SK-N-SH (cell line): ENCODE data around the gene CNPY4. TPM values are rescaled to one million over a fixed set of nuclear protein-coding genes. Genes with fewer than 3 reads are reported as not detected.

Source experiments
- CTCF ChIA-PET: fragments of 300-600, 350-600 bp; formaldehyde crosslinking; extraction: SDS; loops from one replicate; lab custom pipeline; 2021; lab: Yijun Ruan, JAX
- POLR2A ChIA-PET: fragments of 350-600 bp; sonication (Branson Sonifier 250); formaldehyde crosslinking; extraction: SDS; loops from one replicate; lab custom pipeline; 2020; ENCODE audit warnings: antibody characterized with exemption, inconsistent platforms; lab: Yijun Ruan, JAX
- DNase-seq: peaks from one replicate; pipeline ENCODE4 v3.0.0; 2012
- H2AFZ ChIP-seq: fragments of 200-600 bp; sonication (generic); 2 replicates; pipeline ENCODE4 v1.8.1; 2016; ENCODE audit warnings: antibody characterized with exemption, mild to moderate bottlenecking, low read depth
- H3F3A ChIP-seq: fragments of 200-600 bp; sonication (generic); replicated peaks from 2 replicates; pipeline ENCODE3; 2016; ENCODE audit warnings: antibody characterized with exemption, mild to moderate bottlenecking; ENCODE audit not compliant: insufficient read depth
- H3K27ac ChIP-seq, 2 experiments: fragments of 200-500 bp in 1 of 2; fragments of 200-600 bp in 1 of 2; sonication (Bioruptor generic) in 1 of 2; sonication (generic), shearing (Covaris generic) in 1 of 2; 2 replicates each; pipeline versions ENCODE4 v1.5.1 to v1.6.1; 2014 to 2016; ENCODE audit warnings: low read depth in 2 of 2, inconsistent platforms in 1 of 2, low read length in 1 of 2, mild to moderate bottlenecking in 1 of 2, mixed read lengths in 1 of 2
- H3K27me3 ChIP-seq: fragments of 200-600 bp; sonication (generic), shearing (Covaris generic); 2 replicates; pipeline ENCODE4 v1.6.1; 2016; ENCODE audit warnings: mixed run types; ENCODE audit not compliant: insufficient read depth
- H3K36me3 ChIP-seq, 2 experiments: fragments of 200-500 bp in 1 of 2; fragments of 200-600 bp in 1 of 2; sonication (Bioruptor generic) in 1 of 2; sonication (generic) in 1 of 2; replicated peaks in 1 of 2; 2 replicates each; pipeline versions ENCODE3 to v1.5.1; 2014 to 2016; ENCODE audit warnings: low read length in 1 of 2, mild to moderate bottlenecking in 1 of 2; ENCODE audit not compliant: insufficient read depth in 2 of 2, control insufficient read depth in 1 of 2
- H3K4me1 ChIP-seq, 2 experiments: fragments of 200-500 bp in 1 of 2; fragments of 200-600 bp in 1 of 2; sonication (Bioruptor generic) in 1 of 2; sonication (generic), shearing (Covaris generic) in 1 of 2; 2 replicates each; pipeline versions ENCODE4 v1.5.1 to v1.6.1; 2014 to 2016; ENCODE audit warnings: low read depth in 1 of 2, low read length in 1 of 2, mixed run types in 1 of 2; ENCODE audit not compliant: insufficient read depth in 2 of 2, control insufficient read depth in 1 of 2
- H3K4me2 ChIP-seq: fragments of 200-600 bp; sonication (generic), shearing (Covaris generic); 2 replicates; pipeline ENCODE4 v1.6.1; 2017; ENCODE audit warnings: mixed run types
- H3K4me3 ChIP-seq, 2 experiments: fragments of 200-500 bp in 1 of 2; fragments of 200-600 bp in 1 of 2; sonication (Bioruptor generic) in 1 of 2; sonication (generic), shearing (Covaris generic) in 1 of 2; 2 replicates each; pipeline versions ENCODE4 v1.5.1 to v1.8.1; 2014 to 2016; ENCODE audit warnings: low read depth in 2 of 2, inconsistent platforms in 1 of 2, low read length in 1 of 2, mild to moderate bottlenecking in 1 of 2, mixed read lengths in 1 of 2, moderate library complexity in 1 of 2
- H3K79me2 ChIP-seq: fragments of 200-600 bp; sonication (generic); 2 replicates; pipeline ENCODE4 v1.8.1; 2017; ENCODE audit warnings: mild to moderate bottlenecking; ENCODE audit not compliant: insufficient read depth
- H3K9ac ChIP-seq: fragments of 200-600 bp; sonication (generic); 2 replicates; pipeline ENCODE4 v1.6.1; 2017; ENCODE audit warnings: mixed run types
- H3K9me2 ChIP-seq: fragments of 200-600 bp; sonication (generic); 2 replicates; pipeline ENCODE4 v1.6.1; 2017; ENCODE audit warnings: mixed run types
- H3K9me3 ChIP-seq: fragments of 200-600 bp; sonication (generic); 2 replicates; pipeline ENCODE4 v1.6.1; 2017; ENCODE audit warnings: mixed run types, mild to moderate bottlenecking, moderate library complexity
- H4K20me1 ChIP-seq: fragments of 200-600 bp; sonication (generic); 2 replicates; pipeline ENCODE4 v1.6.1; 2017; ENCODE audit warnings: mild to moderate bottlenecking, mixed run types; ENCODE audit not compliant: insufficient read depth
- CHD2 ChIP-seq: fragments of 150-350 bp; IDR thresholded peaks from 2 replicates; pipeline ENCODE4 v1.6.1; 2018; ENCODE audit warnings: low read length; ENCODE audit not compliant: partially characterized antibody
- ELF1 ChIP-seq: IDR thresholded peaks from 2 replicates; pipeline ENCODE4 v1.4.0; 2012
- EP300 ChIP-seq, 2 experiments: IDR thresholded peaks; 2 replicates each; pipeline versions ENCODE4 v1.4.0 to v1.6.1; 2012; ENCODE audit warnings: borderline replicate concordance in 1 of 2, low read depth in 1 of 2, low read length in 1 of 2
- FOXJ3 ChIP-seq: sonication (generic); formaldehyde crosslinking; IDR thresholded peaks from 2 replicates; pipeline ENCODE4 v1.5.1; 2020; ENCODE audit warnings: mild to moderate bottlenecking, missing genetic modification reagents
- GATA2 ChIP-seq: sonication (generic); formaldehyde crosslinking; IDR thresholded peaks from 2 replicates; pipeline ENCODE4 v1.5.0; 2020; ENCODE audit warnings: mild to moderate bottlenecking, missing genetic modification reagents
- JUND ChIP-seq: IDR thresholded peaks from 2 replicates; pipeline ENCODE4 v1.4.0; 2012
- MXI1 ChIP-seq: IDR thresholded peaks from 2 replicates; pipeline ENCODE4 v1.6.1; 2012; ENCODE audit warnings: mild to moderate bottlenecking, low read depth, low read length, improper control_type of control experiment
- NRF1 ChIP-seq: IDR thresholded peaks from 2 replicates; pipeline ENCODE4 v1.6.1; 2012; ENCODE audit warnings: low read depth, mild to moderate bottlenecking, low read length
- RAD21 ChIP-seq: IDR thresholded peaks from 2 replicates; pipeline ENCODE4 v1.6.1; 2012; ENCODE audit warnings: mild to moderate bottlenecking, low read length
- RCOR1 ChIP-seq: fragments of 150-350 bp; IDR thresholded peaks from 2 replicates; pipeline ENCODE4 v1.6.1; 2017; ENCODE audit warnings: antibody characterized with exemption, low read length
- TCF12 ChIP-seq: IDR thresholded peaks from 2 replicates; pipeline ENCODE4 v1.4.0; 2012
- TEAD4 ChIP-seq: IDR thresholded peaks from 2 replicates; pipeline ENCODE4 v1.4.0; 2012; ENCODE audit warnings: mild to moderate bottlenecking, borderline replicate concordance; ENCODE audit not compliant: insufficient read depth
- YY1 ChIP-seq: IDR thresholded peaks from 2 replicates; pipeline ENCODE4 v1.4.0; 2012; ENCODE audit warnings: low read depth, mild to moderate bottlenecking
- WGBS: methylation state at CpG from one replicate; pipeline ENCODE4 v1.1.6; 2017; ENCODE audit warnings: low lambda C conversion rate; 5-methylcytosine and 5-hydroxymethylcytosine counted together
- polyA plus RNA-seq, 3 experiments: library from polyadenylated mRNA; depleted of rRNA; stranded (reverse); fragments of >200 nt; gene quantifications; 2 replicates each; pipeline ENCODE4 v1.2.3, GENCODE V29; 2012
- TF ChIP-seq, protein P1 (sequence below): fragments of 150-350 bp; IDR thresholded peaks from 2 replicates; pipeline ENCODE4 v1.6.1; 2016; ENCODE audit warnings: mild to moderate bottlenecking, low read depth, low read length
- TF ChIP-seq, protein P2 (sequence below): IDR thresholded peaks from 2 replicates; pipeline ENCODE4 v1.6.1; 2012; ENCODE audit warnings: mild to moderate bottlenecking, low read depth, low read length, moderate library complexity
- TF ChIP-seq, protein P3 (sequence below): IDR thresholded peaks from 2 replicates; pipeline ENCODE4 v1.4.0; 2012; ENCODE audit warnings: low read depth
- TF ChIP-seq, protein P4 (sequence below): fragments of 200-600 bp; sonication (generic); IDR thresholded peaks from 2 replicates; pipeline ENCODE4 v1.6.1; 2017; ENCODE audit warnings: antibody characterized with exemption, mild to moderate bottlenecking, moderate library complexity
- TF ChIP-seq, protein P5 (sequence below): IDR thresholded peaks from 2 replicates; pipeline ENCODE4; 2012

Gene CNPY4
- polyA plus RNA-seq, 1 of the 3 experiments (the other 2 are of a cell fraction), result 52.0 TPM

DNA sequence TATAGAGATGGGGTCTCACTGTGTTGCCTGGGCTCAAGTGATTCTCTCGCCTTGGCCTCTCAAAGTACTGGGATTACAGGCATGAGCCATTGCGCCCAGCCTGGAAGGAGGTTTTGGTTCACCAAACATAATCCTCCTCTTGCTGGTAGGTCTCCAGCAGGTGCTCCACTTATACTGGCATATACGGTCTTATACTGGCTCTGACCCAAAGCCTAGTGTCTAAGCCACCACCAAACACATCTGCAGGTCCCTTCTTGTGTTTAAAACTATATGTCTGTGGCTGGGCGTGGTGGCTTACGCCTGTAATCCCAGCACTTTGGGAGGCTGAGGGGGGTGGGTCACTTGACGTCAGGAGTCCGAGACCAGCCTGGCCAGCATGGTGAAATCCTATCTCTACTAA lies 12.7 kb downstream of the CNPY4 start:
- no peak overlapping the region for H3K4me3 ChIP-seq
- H4K20me1 ChIP-seq, result no peaks in the 10 kb centered on the region
- TF ChIP-seq, protein P1, sequence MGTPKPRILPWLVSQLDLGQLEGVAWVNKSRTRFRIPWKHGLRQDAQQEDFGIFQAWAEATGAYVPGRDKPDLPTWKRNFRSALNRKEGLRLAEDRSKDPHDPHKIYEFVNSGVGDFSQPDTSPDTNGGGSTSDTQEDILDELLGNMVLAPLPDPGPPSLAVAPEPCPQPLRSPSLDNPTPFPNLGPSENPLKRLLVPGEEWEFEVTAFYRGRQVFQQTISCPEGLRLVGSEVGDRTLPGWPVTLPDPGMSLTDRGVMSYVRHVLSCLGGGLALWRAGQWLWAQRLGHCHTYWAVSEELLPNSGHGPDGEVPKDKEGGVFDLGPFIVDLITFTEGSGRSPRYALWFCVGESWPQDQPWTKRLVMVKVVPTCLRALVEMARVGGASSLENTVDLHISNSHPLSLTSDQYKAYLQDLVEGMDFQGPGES, result no peak
- H3K27ac ChIP-seq, result no peak overlapping the region
- no peaks in the 10 kb centered on the region for H3K36me3 ChIP-seq
- no peaks in the 10 kb centered on the region for H3K9me2 ChIP-seq
- H3K9me3 ChIP-seq, result no peaks in the 10 kb centered on the region
- no peak for DNase-seq
- CTCF ChIA-PET, result interaction anchor here (0.6 to 13.6 kb wide), 42 partner anchors 8 to 536 kb away, joined by 3 to 262 read pairs (median 6); partner anchors contain the start of genes AP4M1, CNPY4, GAL3ST4 and GPC2
- 72% methylated on average over 7 of the region's 7 CpGs for WGBS
- no peak overlapping the region for H2AFZ ChIP-seq
- H3F3A ChIP-seq, result peaks cover 27% of the 10 kb centered on the region
- H3K79me2 ChIP-seq, result no peaks in the 10 kb centered on the region
- no peak overlapping the region for H3K9ac ChIP-seq
- H3K4me2 ChIP-seq, result no peak overlapping the region
- peaks cover 5 to 10% of the 10 kb centered on the region in 2 experiments; a peak in 2 of 4 replicates for H3K4me1 ChIP-seq
- H3K27me3 ChIP-seq, result no peaks in the 10 kb centered on the region
- POLR2A ChIA-PET, result interaction anchor here (1.1 to 3.1 kb wide), 2 partner anchors 17 to 31 kb away, joined by 4 to 12 read pairs; partner anchors contain the start of genes AP4M1, LAMTOR4 and MCM7

DNA sequence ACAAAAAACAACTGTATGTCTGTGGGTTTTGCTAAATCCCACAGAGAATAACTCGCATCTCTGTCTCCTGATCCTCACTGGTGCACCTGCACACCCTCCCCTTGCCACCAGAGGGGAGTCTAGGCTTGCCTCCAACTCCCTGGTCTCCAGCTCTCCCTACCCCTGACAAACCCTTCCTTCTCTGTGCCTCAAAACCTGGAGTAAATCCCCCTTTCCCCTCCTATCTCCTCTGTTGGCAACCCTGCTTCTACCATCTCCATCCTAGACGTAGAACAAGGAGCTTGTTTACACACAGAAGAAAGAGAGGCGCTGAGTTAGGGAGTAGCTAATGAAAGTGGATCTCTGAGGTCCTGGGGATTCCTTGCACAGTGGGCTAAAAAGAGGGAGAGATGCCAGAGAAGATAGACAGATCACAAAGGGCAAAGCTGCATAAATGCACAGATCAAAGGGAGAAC lies 13.3 kb downstream of the CNPY4 start:
- H3K4me1 ChIP-seq, result peaks cover 5 to 10% of the 10 kb centered on the region in 2 experiments; a peak in 2 of 4 replicates
- ChIA-PET CTCF (interaction anchor here (0.6 to 13.6 kb wide), 51 partner anchors 8 to 1256 kb away, joined by 3 to 262 read pairs (median 6); partner anchors contain the start of genes AP4M1, CNPY4, COPS6 and GAL3ST4), POLR2A (interaction anchor here (1.0 to 3.1 kb wide), 3 partner anchors 16 to 31 kb away, joined by 3 to 12 read pairs (median 4); partner anchors contain the start of genes AP4M1, LAMTOR4 and MCM7)
- no peaks in the 10 kb centered on the region for H3K79me2 ChIP-seq
- peak overlapping the region; percentile 54; the same call in 1 of the 2 replicates for H2AFZ ChIP-seq
- peak; percentile 89 for DNase-seq
- peak overlapping the region in 1 of 2 experiments; percentile 6; a peak in 1 of 4 replicates for H3K4me3 ChIP-seq
- peaks cover 27% of the 10 kb centered on the region for H3F3A ChIP-seq
- no peaks in the 10 kb centered on the region for H3K36me3 ChIP-seq
- 17% methylated on average over 3 of the region's 3 CpGs for WGBS
- 0 out of 4 replicates have a peak overlapping the region, but pooled peaks of 1 of the 2 experiments have one; percentile 1 for H3K27ac ChIP-seq
- no peak overlapping the region for H3K9ac ChIP-seq
- no peaks in the 10 kb centered on the region for H3K9me3 ChIP-seq
- no peaks in the 10 kb centered on the region for H3K9me2 ChIP-seq
- no peaks in the 10 kb centered on the region for H3K27me3 ChIP-seq
- H3K4me2 ChIP-seq, result no peak overlapping the region
- H4K20me1 ChIP-seq, result no peaks in the 10 kb centered on the region
- TF ChIP-seq, protein P2, sequence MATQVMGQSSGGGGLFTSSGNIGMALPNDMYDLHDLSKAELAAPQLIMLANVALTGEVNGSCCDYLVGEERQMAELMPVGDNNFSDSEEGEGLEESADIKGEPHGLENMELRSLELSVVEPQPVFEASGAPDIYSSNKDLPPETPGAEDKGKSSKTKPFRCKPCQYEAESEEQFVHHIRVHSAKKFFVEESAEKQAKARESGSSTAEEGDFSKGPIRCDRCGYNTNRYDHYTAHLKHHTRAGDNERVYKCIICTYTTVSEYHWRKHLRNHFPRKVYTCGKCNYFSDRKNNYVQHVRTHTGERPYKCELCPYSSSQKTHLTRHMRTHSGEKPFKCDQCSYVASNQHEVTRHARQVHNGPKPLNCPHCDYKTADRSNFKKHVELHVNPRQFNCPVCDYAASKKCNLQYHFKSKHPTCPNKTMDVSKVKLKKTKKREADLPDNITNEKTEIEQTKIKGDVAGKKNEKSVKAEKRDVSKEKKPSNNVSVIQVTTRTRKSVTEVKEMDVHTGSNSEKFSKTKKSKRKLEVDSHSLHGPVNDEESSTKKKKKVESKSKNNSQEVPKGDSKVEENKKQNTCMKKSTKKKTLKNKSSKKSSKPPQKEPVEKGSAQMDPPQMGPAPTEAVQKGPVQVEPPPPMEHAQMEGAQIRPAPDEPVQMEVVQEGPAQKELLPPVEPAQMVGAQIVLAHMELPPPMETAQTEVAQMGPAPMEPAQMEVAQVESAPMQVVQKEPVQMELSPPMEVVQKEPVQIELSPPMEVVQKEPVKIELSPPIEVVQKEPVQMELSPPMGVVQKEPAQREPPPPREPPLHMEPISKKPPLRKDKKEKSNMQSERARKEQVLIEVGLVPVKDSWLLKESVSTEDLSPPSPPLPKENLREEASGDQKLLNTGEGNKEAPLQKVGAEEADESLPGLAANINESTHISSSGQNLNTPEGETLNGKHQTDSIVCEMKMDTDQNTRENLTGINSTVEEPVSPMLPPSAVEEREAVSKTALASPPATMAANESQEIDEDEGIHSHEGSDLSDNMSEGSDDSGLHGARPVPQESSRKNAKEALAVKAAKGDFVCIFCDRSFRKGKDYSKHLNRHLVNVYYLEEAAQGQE, result no peak
- TF ChIP-seq, protein P3, sequence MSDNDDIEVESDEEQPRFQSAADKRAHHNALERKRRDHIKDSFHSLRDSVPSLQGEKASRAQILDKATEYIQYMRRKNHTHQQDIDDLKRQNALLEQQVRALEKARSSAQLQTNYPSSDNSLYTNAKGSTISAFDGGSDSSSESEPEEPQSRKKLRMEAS, result no peak
- TF ChIP-seq, protein P4, sequence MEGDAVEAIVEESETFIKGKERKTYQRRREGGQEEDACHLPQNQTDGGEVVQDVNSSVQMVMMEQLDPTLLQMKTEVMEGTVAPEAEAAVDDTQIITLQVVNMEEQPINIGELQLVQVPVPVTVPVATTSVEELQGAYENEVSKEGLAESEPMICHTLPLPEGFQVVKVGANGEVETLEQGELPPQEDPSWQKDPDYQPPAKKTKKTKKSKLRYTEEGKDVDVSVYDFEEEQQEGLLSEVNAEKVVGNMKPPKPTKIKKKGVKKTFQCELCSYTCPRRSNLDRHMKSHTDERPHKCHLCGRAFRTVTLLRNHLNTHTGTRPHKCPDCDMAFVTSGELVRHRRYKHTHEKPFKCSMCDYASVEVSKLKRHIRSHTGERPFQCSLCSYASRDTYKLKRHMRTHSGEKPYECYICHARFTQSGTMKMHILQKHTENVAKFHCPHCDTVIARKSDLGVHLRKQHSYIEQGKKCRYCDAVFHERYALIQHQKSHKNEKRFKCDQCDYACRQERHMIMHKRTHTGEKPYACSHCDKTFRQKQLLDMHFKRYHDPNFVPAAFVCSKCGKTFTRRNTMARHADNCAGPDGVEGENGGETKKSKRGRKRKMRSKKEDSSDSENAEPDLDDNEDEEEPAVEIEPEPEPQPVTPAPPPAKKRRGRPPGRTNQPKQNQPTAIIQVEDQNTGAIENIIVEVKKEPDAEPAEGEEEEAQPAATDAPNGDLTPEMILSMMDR, result peak; percentile 97
- TF ChIP-seq JUND (no peak), YY1 (no peak), ELF1 (no peak), FOXJ3 (CRISPR knock-in tag) (0 out of 2 replicates have a peak, but pooled peaks have one; percentile 2), EP300 (IDR thresholded peaks at IDR 0.05; ENCODE audit: borderline replicate concordance in 1 of 2, low read depth in 1 of 2, low read length in 1 of 2) (no peak), GATA2 (CRISPR knock-in tag) (0 out of 2 replicates have a peak, but pooled peaks have one; percentile 40), RAD21 (peak; percentile 97), TEAD4 (no peak), TCF12 (no peak), RCOR1 (no peak; the same call in 1 of the 2 replicates), CHD2 (no peak), NRF1 (no peak), MXI1 (no peak)
- TF ChIP-seq, protein P5, sequence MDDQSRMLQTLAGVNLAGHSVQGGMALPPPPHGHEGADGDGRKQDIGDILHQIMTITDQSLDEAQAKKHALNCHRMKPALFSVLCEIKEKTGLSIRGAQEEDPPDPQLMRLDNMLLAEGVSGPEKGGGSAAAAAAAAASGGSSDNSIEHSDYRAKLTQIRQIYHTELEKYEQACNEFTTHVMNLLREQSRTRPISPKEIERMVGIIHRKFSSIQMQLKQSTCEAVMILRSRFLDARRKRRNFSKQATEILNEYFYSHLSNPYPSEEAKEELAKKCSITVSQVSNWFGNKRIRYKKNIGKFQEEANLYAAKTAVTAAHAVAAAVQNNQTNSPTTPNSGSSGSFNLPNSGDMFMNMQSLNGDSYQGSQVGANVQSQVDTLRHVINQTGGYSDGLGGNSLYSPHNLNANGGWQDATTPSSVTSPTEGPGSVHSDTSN, result no peak
